8988T (cell line): ENCODE measurements around the gene SERPINB5.

Source experiments
- DNase-seq: peaks from one replicate; pipeline ENCODE4 v3.0.0; 2011

SERPINB5 gene

DNA sequence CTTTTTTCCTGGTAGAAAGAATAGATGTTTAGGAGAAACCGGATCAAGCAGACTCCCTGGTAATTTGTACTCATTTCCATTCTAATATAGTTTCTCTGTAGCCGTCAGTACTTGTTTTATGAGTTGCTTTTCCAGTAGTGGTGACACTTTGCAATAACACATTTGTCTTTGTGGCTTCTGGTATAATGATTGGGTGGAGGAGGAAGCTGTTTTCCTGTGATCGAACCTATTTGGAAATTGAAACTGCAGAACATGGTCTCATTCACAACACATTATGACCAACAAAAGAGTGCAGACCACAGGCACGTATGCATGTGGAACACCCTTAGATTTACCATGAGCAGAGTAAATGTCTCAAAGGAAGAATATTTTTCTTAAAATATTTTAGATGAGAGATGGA, 57.9 kb downstream of the SERPINB5 start:
- DNase-seq = no peak

DNA sequence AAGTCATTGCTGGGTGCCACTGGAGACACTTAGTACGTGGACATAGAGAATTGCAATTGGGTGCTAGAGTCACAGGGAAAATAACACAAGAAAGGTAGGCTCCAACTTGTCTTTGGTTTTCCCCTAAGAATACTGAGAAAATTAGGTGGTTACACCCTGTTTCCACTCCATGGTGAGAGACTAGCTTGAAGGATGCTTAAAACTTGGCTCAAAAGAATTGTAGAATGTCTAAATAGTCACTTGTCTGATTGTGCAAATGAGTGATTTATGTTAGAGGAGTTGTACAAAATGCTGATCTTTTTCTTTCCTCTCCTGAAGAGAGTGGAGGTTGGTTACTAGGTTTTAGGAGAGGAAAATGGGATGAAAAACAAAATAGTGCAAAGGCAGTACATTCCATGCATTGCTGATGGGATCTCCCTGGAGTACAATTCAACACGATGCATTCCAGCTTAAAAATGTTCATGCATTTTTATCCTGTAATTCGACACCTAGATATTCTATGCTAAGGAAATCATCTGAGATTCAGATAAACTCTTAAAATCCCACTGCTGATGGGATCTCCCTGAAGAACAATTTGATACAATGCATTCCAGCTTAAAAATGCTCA, 63.2 kb downstream of the SERPINB5 start:
- no peak for DNase-seq

DNA sequence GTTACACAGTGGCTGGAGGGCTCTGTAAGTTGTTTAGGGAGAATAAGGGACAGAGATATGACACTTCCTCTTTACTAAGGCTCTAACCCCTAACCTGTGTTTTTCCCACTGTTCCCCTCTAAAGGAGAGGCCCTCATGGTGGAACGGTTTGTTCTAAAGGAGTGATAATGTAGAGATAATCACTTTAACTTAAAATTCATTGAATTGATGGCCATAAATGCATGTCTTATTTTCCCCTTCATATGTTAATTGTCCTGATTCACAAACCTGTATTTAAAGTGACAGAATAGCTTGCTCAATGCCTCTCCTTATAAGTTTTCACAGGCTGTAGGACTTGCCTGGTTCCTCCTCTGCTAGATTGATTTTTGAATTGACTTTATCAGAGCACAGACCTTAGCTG, 65.3 kb downstream of the SERPINB5 start, which contains the start of gene SERPINB12:
Gene SERPINB12 (plus strand): TSS at position 301 of the 400 bp plus-strand sequence. CDS start 13,791 bp downstream, outside the sequence.
- no peak for DNase-seq

DNA sequence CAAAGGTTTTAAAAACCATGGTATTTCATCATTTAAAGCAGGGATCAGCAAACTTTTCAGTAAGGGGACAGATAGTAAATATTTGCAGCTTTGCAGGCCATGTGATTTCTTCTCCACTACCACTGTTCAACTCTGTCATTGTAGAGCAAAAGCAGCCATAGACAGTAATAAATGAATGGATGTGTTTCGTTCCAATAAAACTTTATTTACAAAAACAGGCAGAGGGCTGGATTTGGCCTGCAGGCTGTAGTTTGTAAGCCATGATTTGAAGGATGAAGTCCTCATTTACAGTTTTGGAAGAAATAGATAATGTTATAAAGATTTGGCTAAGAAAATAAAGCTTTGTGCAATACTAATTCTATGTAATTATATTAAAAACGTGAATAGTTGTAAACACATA, 67.3 kb downstream of the SERPINB5 start:
- DNase-seq = no peak

DNA sequence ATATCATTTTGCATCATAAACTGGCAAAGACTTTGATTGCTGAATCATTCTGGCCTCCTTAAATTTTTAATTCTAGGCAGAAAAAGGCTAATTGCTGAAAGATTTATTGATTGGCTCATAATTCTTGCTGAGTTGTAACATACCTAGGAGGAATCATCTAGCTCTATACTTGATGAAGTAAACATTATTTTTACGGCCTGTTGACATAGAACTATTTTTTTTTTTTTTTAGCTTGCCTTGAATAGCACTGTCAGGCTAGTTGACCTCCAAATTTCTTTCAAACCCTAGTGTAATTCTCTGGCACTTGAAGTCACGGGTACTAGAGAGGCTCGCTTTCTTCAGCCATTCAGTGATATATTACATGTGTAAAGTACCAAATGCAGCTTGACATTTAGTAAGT, 68.2 kb downstream of the SERPINB5 start:
- DNase-seq = no peak

DNA sequence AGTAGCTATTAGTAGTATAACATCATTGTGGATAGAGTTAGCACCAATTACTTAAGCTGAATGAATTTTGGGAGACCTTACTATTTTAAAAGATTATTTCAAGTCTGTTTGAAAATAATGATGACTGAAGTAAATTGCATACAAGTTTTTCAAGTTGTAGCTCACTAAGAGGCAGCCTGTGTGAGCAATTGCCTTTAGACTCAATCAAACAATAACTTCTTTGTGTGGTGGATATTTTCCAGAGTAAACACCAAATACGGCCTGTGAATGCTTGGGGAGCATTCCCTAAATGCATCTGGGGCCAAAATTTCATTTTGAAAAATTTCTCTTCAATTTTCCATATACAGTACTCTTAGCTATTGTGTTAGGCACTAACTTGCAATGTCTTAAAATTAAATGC, 73.3 kb downstream of the SERPINB5 start:
- no peak for DNase-seq

DNA sequence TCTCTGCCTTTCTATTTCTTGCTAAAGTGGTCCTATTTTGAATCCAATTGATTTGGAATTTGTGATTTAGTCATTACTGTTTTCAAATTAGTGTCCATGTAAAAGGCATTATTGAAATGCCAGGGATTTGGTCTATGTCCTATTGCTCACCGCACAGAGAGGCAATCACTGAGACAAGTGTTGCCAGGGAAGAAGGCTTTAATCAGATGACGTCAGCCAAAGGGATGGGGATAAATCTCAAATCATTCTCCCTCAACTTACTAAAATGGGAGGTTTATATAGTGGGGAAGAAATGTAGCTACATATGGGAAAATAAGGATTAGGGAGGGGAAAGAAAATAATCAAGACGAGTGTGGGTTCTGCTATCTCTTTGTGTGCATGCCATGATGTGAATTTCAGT, 75.0 kb downstream of the SERPINB5 start:
- no peak for DNase-seq

DNA sequence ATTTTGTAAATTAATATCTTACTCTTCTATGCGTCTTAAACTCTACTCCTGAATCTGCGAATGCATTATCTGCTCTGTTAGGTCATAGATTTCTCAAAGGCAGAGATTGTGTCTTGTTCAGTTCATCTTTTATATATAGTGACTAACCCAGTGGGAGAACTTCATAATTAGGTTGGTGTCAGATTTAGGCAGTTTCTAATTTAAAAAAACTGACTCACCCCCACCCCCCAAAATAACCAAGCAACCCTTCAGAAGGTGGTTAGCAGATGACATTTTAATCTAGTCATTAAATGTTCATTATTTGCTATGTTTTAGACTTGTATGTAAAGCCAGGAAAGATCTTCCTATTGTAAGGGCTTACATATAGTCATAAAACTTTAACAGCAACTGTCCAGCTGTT, 75.8 kb downstream of the SERPINB5 start:
- no peak for DNase-seq

DNA sequence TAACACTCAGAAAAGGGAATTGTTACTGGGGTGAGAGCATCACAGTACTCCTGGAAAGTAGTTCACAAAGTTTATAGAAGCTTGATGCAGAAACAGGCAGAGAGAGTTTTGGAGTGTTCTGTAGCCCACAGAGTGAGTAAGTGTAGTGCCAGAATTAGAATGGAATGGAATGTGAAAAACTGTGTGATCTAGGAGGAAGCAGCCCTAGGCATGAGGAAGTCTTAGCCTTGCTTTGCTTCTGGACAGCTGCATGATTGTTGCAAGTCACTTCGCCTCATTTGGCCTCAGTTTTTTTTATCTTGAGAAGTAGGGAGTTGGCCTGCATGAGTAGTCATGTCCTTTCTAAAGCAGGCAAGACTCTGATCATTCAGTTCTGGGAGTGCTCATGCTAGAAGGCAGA, 76.3 kb downstream of the SERPINB5 start:
- DNase-seq = no peak
